ENCODE data around the gene DUSP9. TPM values are rescaled to one million over a fixed set of nuclear protein-coding genes. Genes with fewer than 3 reads are reported as not detected.
A peak's percentile ranks its signal among the peaks of the same experiment; 100 is the strongest.

Gene DUSP9
- total RNA-seq, 1 experiment from 2014 or later: 12.0 TPM

- no peaks in the 10 kb centered on the region for H3K9me3 Mint-ChIP-seq (ENCODE audit: unreplicated experiment)
Measured at GRCh38 chrX:153635788-153636668, 11.0 kb upstream of the DUSP9 start.

GRCh38 chrX:153636716-153637115, 10.3 kb upstream of the DUSP9 start:
- H3K4me1 Mint-ChIP-seq (ENCODE audit: low read depth, unreplicated experiment): peaks cover 16% of the 10 kb centered on the region
- H3K27me3 ChIP-seq (replicated peaks; ENCODE audit: control insufficient read depth, insufficient read depth, low read length): no peaks in the 10 kb centered on the region

More at GRCh38 chrX:153635788-153636668, 11.0 kb upstream of the DUSP9 start:
- Mint-ChIP-seq H3K27me3 (ENCODE audit: insufficient read depth, unreplicated experiment) (no peaks in the 10 kb centered on the region), H3K4me1 (ENCODE audit: low read depth, unreplicated experiment) (peaks cover 10% of the 10 kb centered on the region), H3K27ac (ENCODE audit: unreplicated experiment) (no peak overlapping the region), H3K4me3 (ENCODE audit: unreplicated experiment) (no peak overlapping the region), H3K36me3 (ENCODE audit: insufficient read depth, unreplicated experiment) (no peaks in the 10 kb centered on the region)
- no peak overlapping the region for H3K4me3 ChIP-seq (ENCODE audit: low read depth, low read length)
- TF ChIP-seq CTCF (IDR thresholded peaks at IDR 0.05; ENCODE audit: insufficient read depth in 1 of 2, low read depth in 1 of 2, low read length in 1 of 2, severe bottlenecking in 1 of 2, unreplicated experiment in 1 of 2): peak in 1 of 2 experiments; percentile 30
- POLR2A ChIA-PET: no interaction called here
- H3K36me3 ChIP-seq (ENCODE audit: control insufficient read depth, insufficient read depth, low read length): no peaks in the 10 kb centered on the region
- intact Hi-C loops (cut with micrococcal nuclease; ENCODE audit: unreplicated experiment): no loop called here
- H3K27me3 ChIP-seq (replicated peaks; ENCODE audit: control insufficient read depth, insufficient read depth, low read length): no peaks in the 10 kb centered on the region
- no peaks in the 10 kb centered on the region for H3K9me3 ChIP-seq
- DNase-seq: peak in 1 of 2 experiments; percentile 35
- no peaks in the 10 kb centered on the region for H3K4me1 ChIP-seq
- CTCF ChIA-PET: interaction anchor here (0.5 to 1.3 kb wide), 7 partner anchors 9 to 32 kb away, joined by 3 to 7 read pairs (median 4); partner anchors contain the start of gene DUSP9
- no TSS peak for BruUV-seq (replicated peaks)

More at GRCh38 chrX:153636716-153637115, 10.3 kb upstream of the DUSP9 start:
- DNase-seq: no peak
- H3K9me3 ChIP-seq: no peaks in the 10 kb centered on the region
- no peaks in the 10 kb centered on the region for H3K9me3 Mint-ChIP-seq (ENCODE audit: unreplicated experiment)
- no peak for TF ChIP-seq CTCF (IDR thresholded peaks at IDR 0.05; ENCODE audit: insufficient read depth in 1 of 2, low read depth in 1 of 2, low read length in 1 of 2, severe bottlenecking in 1 of 2, unreplicated experiment in 1 of 2)
- H3K36me3 ChIP-seq (ENCODE audit: control insufficient read depth, insufficient read depth, low read length): no peaks in the 10 kb centered on the region
- no peaks in the 10 kb centered on the region for H3K36me3 Mint-ChIP-seq (ENCODE audit: insufficient read depth, unreplicated experiment)
- no peaks in the 10 kb centered on the region for H3K4me1 ChIP-seq
- intact Hi-C loops (cut with micrococcal nuclease; ENCODE audit: unreplicated experiment): no loop called here
- H3K27me3 Mint-ChIP-seq (ENCODE audit: insufficient read depth, unreplicated experiment): no peaks in the 10 kb centered on the region
- H3K4me3 ChIP-seq (ENCODE audit: low read depth, low read length): no peak overlapping the region
- BruUV-seq (replicated peaks): no TSS peak
- no peak overlapping the region for H3K27ac Mint-ChIP-seq (ENCODE audit: unreplicated experiment)
- POLR2A ChIA-PET: no interaction called here
- CTCF ChIA-PET: interaction anchor here (1.0 to 1.3 kb wide), 4 partner anchors 8 to 31 kb away, joined by 4 to 7 read pairs (median 5); partner anchors contain the start of gene DUSP9
- H3K4me3 Mint-ChIP-seq (ENCODE audit: unreplicated experiment): no peak overlapping the region
